ENCODE measurements around the gene CHRD. TPM values are rescaled to one million over a fixed set of nuclear protein-coding genes. Genes with fewer than 3 reads are reported as not detected.

Gene CHRD
- total RNA-seq, 1 experiment from 2014 or later = 1.8 TPM

GRCh38 chr3:184417619-184418327, 37.9 kb downstream of the CHRD start:
- no CpG with 5 or more reads among the region's 14 CpGs for WGBS (ENCODE audit: extremely low coverage, insufficient read length, low lambda C conversion rate)
- no peak overlapping the region for H3K27ac Mint-ChIP-seq
- no peak overlapping the region for H4K91ac ChIP-seq (ENCODE audit: insufficient read length, low read depth, low read length)
- no peak overlapping the region for H3K4me2 ChIP-seq (ENCODE audit: insufficient read depth, insufficient read length, low read length)
- TF ChIP-seq CTCF (conservative IDR thresholded peaks at IDR 0.05) = peak; percentile 91
- DNase-seq = peak; percentile 79
- peaks cover 3% of the 10 kb centered on the region; the same call in 1 of the 2 replicates for H3K4me1 ChIP-seq (ENCODE audit: insufficient read depth, low read length)
- no peak overlapping the region for H3K9ac ChIP-seq (ENCODE audit: extremely low read depth, insufficient read length, low read length)
- H2BK120ac ChIP-seq (ENCODE audit: low read depth, low read length, poor library complexity, severe bottlenecking) = no peak overlapping the region
- no peak overlapping the region for H2AFZ ChIP-seq (ENCODE audit: low read length)
- H3K4ac ChIP-seq (ENCODE audit: low read depth, low read length) = no peak overlapping the region
- H3K14ac ChIP-seq (ENCODE audit: insufficient read depth, low read length) = no peak overlapping the region
- H3K23me2 ChIP-seq (ENCODE audit: insufficient read length, low read depth, low read length, poor library complexity, severe bottlenecking) = no peaks in the 10 kb centered on the region
- H3K23ac ChIP-seq (ENCODE audit: insufficient read length, low read depth, low read length) = no peak overlapping the region
- H2BK20ac ChIP-seq (ENCODE audit: low read depth, low read length, poor library complexity, severe bottlenecking) = no peak overlapping the region
- H3T11ph ChIP-seq (ENCODE audit: low read length) = no peak overlapping the region
- no peak overlapping the region for H2AK5ac ChIP-seq (ENCODE audit: insufficient read length, low read length)
- H3K4me1 Mint-ChIP-seq = peaks cover 4% of the 10 kb centered on the region in 2 experiments; a peak in 2 of 4 replicates
- H2BK5ac ChIP-seq (ENCODE audit: insufficient read length, low read length) = no peak overlapping the region
- H4K20me1 ChIP-seq (ENCODE audit: control insufficient read depth, insufficient read depth, insufficient read length) = no peaks in the 10 kb centered on the region
- no peaks in the 10 kb centered on the region for H3K36me3 Mint-ChIP-seq (ENCODE audit: insufficient read depth in 1 of 3, low read depth in 3 of 3)
- no peak overlapping the region for H3K27ac ChIP-seq (ENCODE audit: insufficient read length, low read depth, low read length)
- H2BK15ac ChIP-seq (ENCODE audit: low read depth, low read length) = no peak overlapping the region
- no peak overlapping the region for H2BK12ac ChIP-seq (ENCODE audit: insufficient read length, low read depth, low read length)
- no peaks in the 10 kb centered on the region for H3K27me3 ChIP-seq (ENCODE audit: insufficient read depth, low read length)
- H3K79me1 ChIP-seq (ENCODE audit: insufficient read depth, low read depth, low read length, poor library complexity, severe bottlenecking) = no peaks in the 10 kb centered on the region
- H3K79me2 ChIP-seq (ENCODE audit: insufficient read depth, low read length) = no peaks in the 10 kb centered on the region
- peaks cover 2% of the 10 kb centered on the region for H3K27me3 Mint-ChIP-seq (ENCODE audit: low read depth)
- no peak overlapping the region for H4K8ac ChIP-seq (replicated peaks; ENCODE audit: insufficient read length, low read depth, low read length)
- H3K9me3 ChIP-seq (ENCODE audit: control insufficient read depth, low read depth, low read length) = no peaks in the 10 kb centered on the region
- H3K18ac ChIP-seq (ENCODE audit: insufficient read length, low read depth, low read length) = no peak overlapping the region
- H3K9me3 Mint-ChIP-seq = peaks cover 3 to 4% of the 10 kb centered on the region in 2 experiments; a peak in 4 of 5 replicates
- no peak overlapping the region for H3K56ac ChIP-seq (ENCODE audit: insufficient read length, low read depth, low read length)
- no peak overlapping the region for H3K4me3 Mint-ChIP-seq
- H4K5ac ChIP-seq (ENCODE audit: insufficient read length, low read depth, low read length) = no peak overlapping the region
